ENCODE results near the gene SLC5A1. TPM values are rescaled to one million over a fixed set of nuclear protein-coding genes. Genes with fewer than 3 reads are reported as not detected.
"Not testable (repeated sequence)": the region's sequence is repeated elsewhere in the genome, so short reads cannot be mapped to it uniquely, and the experiment has no call there.

Gene SLC5A1
- total RNA-seq, 1 donor from 2014 or later = 2.1 TPM

DNA sequence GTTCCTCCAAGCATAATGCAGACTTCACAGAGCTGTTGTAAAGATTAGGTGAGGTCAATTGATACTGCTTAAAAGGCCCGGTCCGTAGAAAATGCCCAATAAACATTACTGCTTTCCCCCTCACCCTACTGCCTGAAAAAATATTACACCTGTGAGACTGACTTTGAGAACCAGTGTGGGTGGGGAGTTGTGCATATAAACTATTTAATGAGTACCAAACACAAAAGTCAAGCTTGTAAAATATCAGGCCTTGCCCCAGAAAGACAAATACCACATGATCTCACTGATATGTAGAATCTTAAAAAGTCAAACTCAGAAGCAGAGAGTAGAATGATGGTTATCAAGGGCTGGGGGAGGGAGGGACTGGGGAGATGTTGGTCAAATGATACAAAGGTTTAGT is 69.3 kb downstream of the SLC5A1 start:
- no peak overlapping the region for H3K4me3 ChIP-seq (ENCODE audit: low read length in 3 of 3)
- no peaks in the 10 kb centered on the region for H3K4me1 ChIP-seq (ENCODE audit: control insufficient read depth in 3 of 3, insufficient read depth in 3 of 3, low read length in 3 of 3)
- no peak overlapping the region for H3K27ac ChIP-seq (ENCODE audit: low read depth, low read length)
- no peaks in the 10 kb centered on the region for H3K36me3 ChIP-seq (ENCODE audit: control insufficient read depth in 3 of 3, insufficient read depth in 3 of 3, low read length in 3 of 3)
- no peak overlapping the region for H3K9ac ChIP-seq (ENCODE audit: low read depth in 1 of 3, low read length in 3 of 3)
- peaks cover 0 to 14% (median 5%) of the 10 kb centered on the region in 3 donors for H3K27me3 ChIP-seq (ENCODE audit: control insufficient read depth in 3 of 3, insufficient read depth in 3 of 3, low read length in 3 of 3)
- H3K9me3 ChIP-seq (ENCODE audit: control insufficient read depth in 3 of 3, low read length in 3 of 3) = no peaks in the 10 kb centered on the region

DNA sequence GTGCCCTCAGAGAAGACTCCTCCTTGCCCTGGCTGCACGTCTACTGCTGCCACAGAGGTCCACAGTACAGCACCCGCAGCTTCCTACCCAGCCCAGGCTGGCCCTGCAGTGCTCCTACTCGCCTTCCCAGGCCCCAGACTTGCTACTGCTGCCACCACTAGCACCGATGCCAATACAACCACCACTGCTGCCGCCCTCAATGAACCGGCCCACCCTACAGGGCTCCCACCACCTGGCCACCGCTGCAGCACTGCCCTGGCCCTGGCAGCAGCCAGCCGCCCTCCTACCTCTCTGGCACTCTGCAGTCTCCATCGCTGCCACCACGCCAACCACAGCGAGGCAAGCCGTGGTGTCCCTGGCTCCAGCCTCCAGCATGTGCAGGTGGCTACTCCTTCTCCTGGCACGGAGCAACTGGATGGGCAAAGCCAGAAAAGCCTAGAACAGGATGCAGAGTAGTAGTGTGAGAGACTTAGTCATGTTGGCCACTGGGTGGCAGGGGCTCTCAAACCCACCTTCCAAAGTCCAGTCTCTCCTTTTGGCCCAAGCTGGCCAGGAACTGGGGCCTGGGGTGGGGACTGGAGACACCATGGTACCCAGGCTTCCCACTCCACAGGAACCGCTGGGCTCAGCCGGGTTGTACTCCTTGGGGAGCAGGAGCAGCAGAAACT is 76.6 kb downstream of the SLC5A1 start:
- H3K36me3 ChIP-seq (ENCODE audit: control insufficient read depth in 3 of 3, insufficient read depth in 3 of 3, low read length in 3 of 3) = no peaks in the 10 kb centered on the region
- H3K4me3 ChIP-seq (ENCODE audit: low read length in 3 of 3) = no peak overlapping the region
- peaks cover 0 to 5% (median 5%) of the 10 kb centered on the region in 3 donors for H3K27me3 ChIP-seq (ENCODE audit: control insufficient read depth in 3 of 3, insufficient read depth in 3 of 3, low read length in 3 of 3)
- no peaks in the 10 kb centered on the region for H3K9me3 ChIP-seq (ENCODE audit: control insufficient read depth in 3 of 3, low read length in 3 of 3)
- H3K9ac ChIP-seq (ENCODE audit: low read depth in 1 of 3, low read length in 3 of 3) = no peak overlapping the region
- H3K27ac ChIP-seq (ENCODE audit: low read depth, low read length) = no peak overlapping the region
- no peaks in the 10 kb centered on the region for H3K4me1 ChIP-seq (ENCODE audit: control insufficient read depth in 3 of 3, insufficient read depth in 3 of 3, low read length in 3 of 3)

GRCh38 chr22:32120603-32121002 is 77.5 kb downstream of the SLC5A1 start:
- H3K27me3 ChIP-seq (ENCODE audit: control insufficient read depth in 3 of 3, insufficient read depth in 3 of 3, low read length in 3 of 3) = peaks cover 0 to 5% (median 5%) of the 10 kb centered on the region in 3 donors
- H3K9me3 ChIP-seq (ENCODE audit: control insufficient read depth in 3 of 3, low read length in 3 of 3) = no peaks in the 10 kb centered on the region
- H3K4me3 ChIP-seq (ENCODE audit: low read length in 3 of 3) = no peak overlapping the region
- H3K4me1 ChIP-seq (ENCODE audit: control insufficient read depth in 3 of 3, insufficient read depth in 3 of 3, low read length in 3 of 3) = no peaks in the 10 kb centered on the region
- no peak overlapping the region for H3K27ac ChIP-seq (ENCODE audit: low read depth, low read length)
- H3K36me3 ChIP-seq (ENCODE audit: control insufficient read depth in 3 of 3, insufficient read depth in 3 of 3, low read length in 3 of 3) = no peaks in the 10 kb centered on the region
- H3K9ac ChIP-seq (ENCODE audit: low read depth in 1 of 3, low read length in 3 of 3) = no peak overlapping the region

GRCh38 chr22:32122899-32123298 is 79.8 kb downstream of the SLC5A1 start:
- H3K27ac ChIP-seq (ENCODE audit: low read depth, low read length) = no peak overlapping the region
- H3K36me3 ChIP-seq (ENCODE audit: control insufficient read depth in 3 of 3, insufficient read depth in 3 of 3, low read length in 3 of 3) = no peaks in the 10 kb centered on the region
- H3K9ac ChIP-seq (ENCODE audit: low read depth in 1 of 3, low read length in 3 of 3) = no peak overlapping the region
- no peaks in the 10 kb centered on the region for H3K4me1 ChIP-seq (ENCODE audit: control insufficient read depth in 3 of 3, insufficient read depth in 3 of 3, low read length in 3 of 3)
- H3K9me3 ChIP-seq (ENCODE audit: control insufficient read depth in 3 of 3, low read length in 3 of 3) = no peaks in the 10 kb centered on the region
- H3K4me3 ChIP-seq (ENCODE audit: low read length in 3 of 3) = no peak overlapping the region
- H3K27me3 ChIP-seq (ENCODE audit: control insufficient read depth in 3 of 3, insufficient read depth in 3 of 3, low read length in 3 of 3) = peaks cover 0 to 5% (median 5%) of the 10 kb centered on the region in 3 donors

- Histone ChIP-seq H3K4me3 (ENCODE audit: low read length in 3 of 3) (no peak overlapping the region), H3K36me3 (ENCODE audit: control insufficient read depth in 3 of 3, insufficient read depth in 3 of 3, low read length in 3 of 3) (no peaks in the 10 kb centered on the region), H3K27me3 (ENCODE audit: control insufficient read depth in 3 of 3, insufficient read depth in 3 of 3, low read length in 3 of 3) (peaks cover 0 to 5% (median 5%) of the 10 kb centered on the region in 3 donors), H3K27ac (ENCODE audit: low read depth, low read length) (no peak overlapping the region), H3K4me1 (ENCODE audit: control insufficient read depth in 3 of 3, insufficient read depth in 3 of 3, low read length in 3 of 3) (no peaks in the 10 kb centered on the region), H3K9me3 (ENCODE audit: control insufficient read depth in 3 of 3, low read length in 3 of 3) (no peaks in the 10 kb centered on the region), H3K9ac (ENCODE audit: low read depth in 1 of 3, low read length in 3 of 3) (no peak overlapping the region)
Observed at GRCh38 chr22:32123657-32124056, 80.6 kb downstream of the SLC5A1 start.

DNA sequence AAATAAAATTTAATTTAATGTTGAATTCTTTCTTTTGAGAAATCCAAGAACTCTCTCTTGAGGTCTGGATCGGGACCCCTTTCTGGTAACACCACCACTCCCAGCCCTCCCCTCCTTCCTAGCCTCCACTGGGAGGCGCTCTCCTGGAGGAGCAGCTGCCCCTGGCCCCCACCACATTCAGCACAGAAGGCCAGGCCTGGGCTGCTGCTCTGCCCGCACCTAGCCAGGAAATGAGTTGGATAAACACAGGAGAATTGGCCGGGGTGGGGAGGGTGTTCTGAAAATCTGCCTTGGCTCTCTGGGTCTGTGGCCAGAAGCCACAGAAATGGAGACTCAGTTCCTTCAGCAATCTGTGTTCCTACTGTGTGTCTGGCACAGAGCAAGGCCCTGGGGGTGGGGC is 84.8 kb downstream of the SLC5A1 start:
- Histone ChIP-seq H3K9me3 (ENCODE audit: control insufficient read depth in 3 of 3, low read length in 3 of 3) (no peaks in the 10 kb centered on the region), H3K4me1 (ENCODE audit: control insufficient read depth in 3 of 3, insufficient read depth in 3 of 3, low read length in 3 of 3) (no peaks in the 10 kb centered on the region), H3K27me3 (ENCODE audit: control insufficient read depth in 3 of 3, insufficient read depth in 3 of 3, low read length in 3 of 3) (peaks cover 0 to 7% (median 4%) of the 10 kb centered on the region in 3 donors), H3K4me3 (ENCODE audit: low read length in 3 of 3) (no peak overlapping the region), H3K9ac (ENCODE audit: low read depth in 1 of 3, low read length in 3 of 3) (no peak overlapping the region), H3K27ac (ENCODE audit: low read depth, low read length) (no peak overlapping the region), H3K36me3 (ENCODE audit: control insufficient read depth in 3 of 3, insufficient read depth in 3 of 3, low read length in 3 of 3) (no peaks in the 10 kb centered on the region)

GRCh38 chr22:32130464-32130863 is 87.4 kb downstream of the SLC5A1 start:
- H3K27me3 ChIP-seq (ENCODE audit: control insufficient read depth in 3 of 3, insufficient read depth in 3 of 3, low read length in 3 of 3) = peaks cover 0 to 5% (median 4%) of the 10 kb centered on the region in 3 donors
- no peaks in the 10 kb centered on the region for H3K4me1 ChIP-seq (ENCODE audit: control insufficient read depth in 3 of 3, insufficient read depth in 3 of 3, low read length in 3 of 3)
- no peak overlapping the region for H3K27ac ChIP-seq (ENCODE audit: low read depth, low read length)
- no peak overlapping the region for H3K4me3 ChIP-seq (ENCODE audit: low read length in 3 of 3)
- H3K36me3 ChIP-seq (ENCODE audit: control insufficient read depth in 3 of 3, insufficient read depth in 3 of 3, low read length in 3 of 3) = no peaks in the 10 kb centered on the region
- H3K9ac ChIP-seq (ENCODE audit: low read depth in 1 of 3, low read length in 3 of 3) = no peak overlapping the region
- H3K9me3 ChIP-seq (ENCODE audit: control insufficient read depth in 3 of 3, low read length in 3 of 3) = no peaks in the 10 kb centered on the region

GRCh38 chr22:32132126-32132525 is 89.1 kb downstream of the SLC5A1 start:
- no peak overlapping the region for H3K4me3 ChIP-seq (ENCODE audit: low read length in 3 of 3)
- no peak overlapping the region for H3K27ac ChIP-seq (ENCODE audit: low read depth, low read length)
- H3K4me1 ChIP-seq (ENCODE audit: control insufficient read depth in 3 of 3, insufficient read depth in 3 of 3, low read length in 3 of 3) = no peaks in the 10 kb centered on the region
- H3K9ac ChIP-seq (ENCODE audit: low read depth in 1 of 3, low read length in 3 of 3) = no peak overlapping the region
- H3K27me3 ChIP-seq (ENCODE audit: control insufficient read depth in 3 of 3, insufficient read depth in 3 of 3, low read length in 3 of 3) = peaks cover 3 to 5% (median 4%) of the 10 kb centered on the region in 3 donors
- H3K9me3 ChIP-seq (ENCODE audit: control insufficient read depth in 3 of 3, low read length in 3 of 3) = no peaks in the 10 kb centered on the region
- no peaks in the 10 kb centered on the region for H3K36me3 ChIP-seq (ENCODE audit: control insufficient read depth in 3 of 3, insufficient read depth in 3 of 3, low read length in 3 of 3)

GRCh38 chr22:32132783-32133182 is 89.7 kb downstream of the SLC5A1 start:
- H3K4me1 ChIP-seq (ENCODE audit: control insufficient read depth in 3 of 3, insufficient read depth in 3 of 3, low read length in 3 of 3) = peaks cover 0 to 4% (median 2%) of the 10 kb centered on the region in 3 donors
- peaks cover 3 to 7% (median 5%) of the 10 kb centered on the region in 3 donors for H3K27me3 ChIP-seq (ENCODE audit: control insufficient read depth in 3 of 3, insufficient read depth in 3 of 3, low read length in 3 of 3)
- H3K36me3 ChIP-seq (ENCODE audit: control insufficient read depth in 3 of 3, insufficient read depth in 3 of 3, low read length in 3 of 3) = no peaks in the 10 kb centered on the region
- no peaks in the 10 kb centered on the region for H3K9me3 ChIP-seq (ENCODE audit: control insufficient read depth in 3 of 3, low read length in 3 of 3)
- H3K27ac ChIP-seq (ENCODE audit: low read depth, low read length) = no peak overlapping the region
- no peak overlapping the region for H3K9ac ChIP-seq (ENCODE audit: low read depth in 1 of 3, low read length in 3 of 3)
- H3K4me3 ChIP-seq (ENCODE audit: low read length in 3 of 3) = no peak overlapping the region

DNA sequence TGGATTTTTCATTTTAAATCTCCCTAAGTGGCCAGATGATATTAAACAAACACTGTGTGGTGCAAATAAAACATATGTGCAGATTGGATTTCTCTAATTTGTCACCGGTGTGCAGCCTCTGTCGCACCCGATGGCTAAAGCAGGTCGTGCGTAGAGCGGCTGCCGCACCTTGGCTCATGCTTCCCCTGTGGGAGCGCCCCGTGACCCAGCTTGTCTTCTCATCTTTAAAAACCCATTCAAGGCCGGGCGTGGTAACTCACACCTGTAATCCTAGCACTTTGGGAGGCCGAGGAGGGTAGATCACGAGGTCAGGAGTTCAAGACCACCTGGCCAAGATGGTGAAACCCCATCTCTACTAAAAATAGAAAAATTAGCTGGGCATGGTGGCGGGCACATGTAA is 91.7 kb downstream of the SLC5A1 start:
- not testable (repeated sequence) for H3K9ac ChIP-seq (ENCODE audit: low read depth in 1 of 3, low read length in 3 of 3); H3K4me3 ChIP-seq (ENCODE audit: low read length in 3 of 3); H3K9me3 ChIP-seq (ENCODE audit: control insufficient read depth in 3 of 3, low read length in 3 of 3); H3K4me1 ChIP-seq (ENCODE audit: control insufficient read depth in 3 of 3, insufficient read depth in 3 of 3, low read length in 3 of 3); H3K27me3 ChIP-seq (ENCODE audit: control insufficient read depth in 3 of 3, insufficient read depth in 3 of 3, low read length in 3 of 3); H3K27ac ChIP-seq (ENCODE audit: low read depth, low read length); H3K36me3 ChIP-seq (ENCODE audit: control insufficient read depth in 3 of 3, insufficient read depth in 3 of 3, low read length in 3 of 3)

Data from skeletal muscle tissue (tissue), 4 donors.